ENCODE measurements around the gene PLCH2. TPM values are rescaled to one million over a fixed set of nuclear protein-coding genes. Genes with fewer than 3 reads are reported as not detected.

PLCH2 gene
- total and polyA plus RNA-seq, 2 of the 13 experiments (the other 11 are each of a cell fraction or from before 2014, with no cell fraction given): 0.15 to 0.67 TPM

DNA sequence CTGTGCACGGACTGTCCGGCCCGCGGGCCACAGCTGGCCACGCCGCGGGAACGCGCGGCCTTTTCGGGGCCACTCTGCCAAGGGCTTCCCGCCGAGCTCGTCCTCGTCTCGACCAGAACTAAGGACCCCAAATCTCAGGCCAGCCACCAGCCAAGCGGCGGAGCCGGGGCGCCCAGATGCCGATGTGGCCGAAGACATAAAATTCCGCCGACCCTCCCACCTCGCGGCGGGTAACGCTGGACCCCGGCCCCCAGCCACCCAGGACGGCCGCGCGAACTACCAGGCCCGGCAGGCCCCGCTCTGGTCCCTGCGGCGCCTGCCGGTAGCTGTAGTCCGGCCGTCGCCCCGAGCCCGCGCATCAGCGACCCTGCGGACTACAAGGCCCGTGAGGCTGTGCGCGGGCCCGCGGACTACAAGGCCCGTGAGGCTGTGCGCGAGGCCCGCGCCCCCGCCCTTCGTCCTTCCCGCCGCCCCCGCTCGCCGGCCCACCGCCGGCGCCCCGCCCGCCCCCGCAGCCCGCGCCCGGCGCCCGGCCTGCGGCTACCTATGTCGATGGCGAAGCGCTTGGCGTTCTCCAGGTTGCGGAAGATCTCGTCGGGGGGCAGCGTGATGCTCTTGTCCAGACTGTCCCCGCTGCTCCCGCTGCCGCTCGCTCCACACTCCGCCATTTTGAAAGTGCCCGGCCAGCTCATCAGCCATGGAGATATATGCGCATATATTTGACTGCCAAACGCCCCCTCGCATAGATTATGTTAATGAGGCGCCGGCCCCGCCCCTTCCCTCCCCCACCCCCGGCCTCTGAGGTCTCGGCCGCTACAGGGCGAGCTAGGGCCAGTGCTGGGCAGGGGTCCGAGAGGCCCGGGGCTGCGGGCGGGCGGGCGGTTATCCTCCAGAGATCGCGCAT, 50.1 kb downstream of the PLCH2 start, which contains the start of gene PANK4 (continued):
- TF ChIP-seq ZNF224 (CRISPR knock-in tag; IDR thresholded peaks at IDR 0.05): no peak
- TF ChIP-seq, protein P1, sequence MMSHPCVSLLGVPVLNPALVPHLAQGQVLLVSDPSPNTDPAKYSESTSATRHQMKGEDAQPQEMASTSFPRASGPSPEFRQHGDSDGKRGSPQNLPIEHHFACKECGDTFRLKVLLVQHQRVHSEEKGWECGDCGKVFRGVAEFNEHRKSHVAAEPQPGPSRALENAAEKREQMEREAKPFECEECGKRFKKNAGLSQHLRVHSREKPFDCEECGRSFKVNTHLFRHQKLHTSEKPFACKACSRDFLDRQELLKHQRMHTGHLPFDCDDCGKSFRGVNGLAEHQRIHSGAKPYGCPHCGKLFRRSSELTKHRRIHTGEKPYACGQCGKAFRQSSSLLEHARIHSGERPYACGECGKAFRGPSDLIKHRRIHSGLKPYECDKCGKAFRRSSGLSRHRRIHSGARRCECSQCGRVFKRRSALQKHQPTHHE (CRISPR knock-in tag; IDR thresholded peaks at IDR 0.05; ENCODE audit: borderline replicate concordance): no peak
- TF ChIP-seq ZNF878 (CRISPR knock-in tag; IDR thresholded peaks at IDR 0.05): no peak
- TF ChIP-seq POLR2G (IDR thresholded peaks at IDR 0.05; ENCODE audit: low read depth, low read length): peak; percentile 75
- no peak for TF ChIP-seq GPN1 (CRISPR knock-in tag; IDR thresholded peaks at IDR 0.05; ENCODE audit: borderline replicate concordance)
- no peak for TF ChIP-seq ZNF883 (CRISPR knock-in tag; IDR thresholded peaks at IDR 0.05; ENCODE audit: not compliant biosample characterization)
- TF ChIP-seq ZNF317 (CRISPR knock-in tag; IDR thresholded peaks at IDR 0.05): no peak
- TF ChIP-seq, protein P2, sequence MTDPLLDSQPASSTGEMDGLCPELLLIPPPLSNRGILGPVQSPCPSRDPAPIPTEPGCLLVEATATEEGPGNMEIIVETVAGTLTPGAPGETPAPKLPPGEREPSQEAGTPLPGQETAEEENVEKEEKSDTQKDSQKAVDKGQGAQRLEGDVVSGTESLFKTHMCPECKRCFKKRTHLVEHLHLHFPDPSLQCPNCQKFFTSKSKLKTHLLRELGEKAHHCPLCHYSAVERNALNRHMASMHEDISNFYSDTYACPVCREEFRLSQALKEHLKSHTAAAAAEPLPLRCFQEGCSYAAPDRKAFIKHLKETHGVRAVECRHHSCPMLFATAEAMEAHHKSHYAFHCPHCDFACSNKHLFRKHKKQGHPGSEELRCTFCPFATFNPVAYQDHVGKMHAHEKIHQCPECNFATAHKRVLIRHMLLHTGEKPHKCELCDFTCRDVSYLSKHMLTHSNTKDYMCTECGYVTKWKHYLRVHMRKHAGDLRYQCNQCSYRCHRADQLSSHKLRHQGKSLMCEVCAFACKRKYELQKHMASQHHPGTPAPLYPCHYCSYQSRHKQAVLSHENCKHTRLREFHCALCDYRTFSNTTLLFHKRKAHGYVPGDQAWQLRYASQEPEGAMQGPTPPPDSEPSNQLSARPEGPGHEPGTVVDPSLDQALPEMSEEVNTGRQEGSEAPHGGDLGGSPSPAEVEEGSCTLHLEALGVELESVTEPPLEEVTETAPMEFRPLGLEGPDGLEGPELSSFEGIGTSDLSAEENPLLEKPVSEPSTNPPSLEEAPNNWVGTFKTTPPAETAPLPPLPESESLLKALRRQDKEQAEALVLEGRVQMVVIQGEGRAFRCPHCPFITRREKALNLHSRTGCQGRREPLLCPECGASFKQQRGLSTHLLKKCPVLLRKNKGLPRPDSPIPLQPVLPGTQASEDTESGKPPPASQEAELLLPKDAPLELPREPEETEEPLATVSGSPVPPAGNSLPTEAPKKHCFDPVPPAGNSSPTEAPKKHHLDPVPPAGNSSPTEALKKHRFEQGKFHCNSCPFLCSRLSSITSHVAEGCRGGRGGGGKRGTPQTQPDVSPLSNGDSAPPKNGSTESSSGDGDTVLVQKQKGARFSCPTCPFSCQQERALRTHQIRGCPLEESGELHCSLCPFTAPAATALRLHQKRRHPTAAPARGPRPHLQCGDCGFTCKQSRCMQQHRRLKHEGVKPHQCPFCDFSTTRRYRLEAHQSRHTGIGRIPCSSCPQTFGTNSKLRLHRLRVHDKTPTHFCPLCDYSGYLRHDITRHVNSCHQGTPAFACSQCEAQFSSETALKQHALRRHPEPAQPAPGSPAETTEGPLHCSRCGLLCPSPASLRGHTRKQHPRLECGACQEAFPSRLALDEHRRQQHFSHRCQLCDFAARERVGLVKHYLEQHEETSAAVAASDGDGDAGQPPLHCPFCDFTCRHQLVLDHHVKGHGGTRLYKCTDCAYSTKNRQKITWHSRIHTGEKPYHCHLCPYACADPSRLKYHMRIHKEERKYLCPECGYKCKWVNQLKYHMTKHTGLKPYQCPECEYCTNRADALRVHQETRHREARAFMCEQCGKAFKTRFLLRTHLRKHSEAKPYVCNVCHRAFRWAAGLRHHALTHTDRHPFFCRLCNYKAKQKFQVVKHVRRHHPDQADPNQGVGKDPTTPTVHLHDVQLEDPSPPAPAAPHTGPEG (CRISPR knock-in tag; IDR thresholded peaks at IDR 0.05): no peak
- TF ChIP-seq JDP2 (CRISPR knock-in tag; IDR thresholded peaks at IDR 0.05; ENCODE audit: borderline replicate concordance): no peak
- no peak for TF ChIP-seq AGO1 (IDR thresholded peaks at IDR 0.05; ENCODE audit: low read depth, low read length, poor library complexity, severe bottlenecking)
- TF ChIP-seq CREM (IDR thresholded peaks at IDR 0.05): peak; percentile 88
- no peak for TF ChIP-seq CREM (CRISPR knock-in tag; IDR thresholded peaks at IDR 0.05)
- no peak for TF ChIP-seq E2F5 (CRISPR knock-in tag; conservative IDR thresholded peaks at IDR 0.05)
- TF ChIP-seq ZNF24 (IDR thresholded peaks at IDR 0.05): no peak
- TF ChIP-seq MXD1 (CRISPR knock-in tag; IDR thresholded peaks at IDR 0.05): peak; percentile 74; the same call in 1 of the 2 replicates
- no peak for TF ChIP-seq ZNF839 (CRISPR knock-in tag; IDR thresholded peaks at IDR 0.05; ENCODE audit: borderline replicate concordance)

All from HepG2 (cell line).